Measurements from ENCODE around the gene SMAP1.

DNA sequence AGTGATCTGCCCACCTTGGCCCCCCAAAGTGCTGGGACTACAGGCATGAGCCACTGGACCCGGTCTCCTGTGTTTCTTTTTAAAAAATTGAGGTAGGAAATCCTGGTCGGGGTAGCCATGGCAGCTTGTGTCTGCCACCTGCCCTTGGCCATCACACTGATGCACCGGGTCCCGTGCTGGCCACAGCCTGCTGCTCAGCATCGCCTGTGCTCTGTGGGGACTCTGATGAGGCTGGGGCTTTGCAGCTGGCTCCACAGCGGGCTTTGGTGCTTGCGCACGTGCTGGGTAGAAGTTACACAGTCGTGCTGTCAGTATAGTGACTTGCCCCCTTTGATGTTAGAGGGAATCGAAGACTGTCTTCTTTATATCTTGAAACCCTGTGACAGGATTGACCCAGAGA, 66.7 kb downstream of the SMAP1 start:
- TF ChIP-seq, protein P1, sequence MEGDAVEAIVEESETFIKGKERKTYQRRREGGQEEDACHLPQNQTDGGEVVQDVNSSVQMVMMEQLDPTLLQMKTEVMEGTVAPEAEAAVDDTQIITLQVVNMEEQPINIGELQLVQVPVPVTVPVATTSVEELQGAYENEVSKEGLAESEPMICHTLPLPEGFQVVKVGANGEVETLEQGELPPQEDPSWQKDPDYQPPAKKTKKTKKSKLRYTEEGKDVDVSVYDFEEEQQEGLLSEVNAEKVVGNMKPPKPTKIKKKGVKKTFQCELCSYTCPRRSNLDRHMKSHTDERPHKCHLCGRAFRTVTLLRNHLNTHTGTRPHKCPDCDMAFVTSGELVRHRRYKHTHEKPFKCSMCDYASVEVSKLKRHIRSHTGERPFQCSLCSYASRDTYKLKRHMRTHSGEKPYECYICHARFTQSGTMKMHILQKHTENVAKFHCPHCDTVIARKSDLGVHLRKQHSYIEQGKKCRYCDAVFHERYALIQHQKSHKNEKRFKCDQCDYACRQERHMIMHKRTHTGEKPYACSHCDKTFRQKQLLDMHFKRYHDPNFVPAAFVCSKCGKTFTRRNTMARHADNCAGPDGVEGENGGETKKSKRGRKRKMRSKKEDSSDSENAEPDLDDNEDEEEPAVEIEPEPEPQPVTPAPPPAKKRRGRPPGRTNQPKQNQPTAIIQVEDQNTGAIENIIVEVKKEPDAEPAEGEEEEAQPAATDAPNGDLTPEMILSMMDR (IDR thresholded peaks at IDR 0.05) = no peak
- no peak for TF ChIP-seq POLR2A (IDR thresholded peaks at IDR 0.05)

All from heart left ventricle (tissue), 13 donors.